H9 (cell line): ENCODE results near the gene SREBF2. TPM values are rescaled to one million over a fixed set of nuclear protein-coding genes. Genes with fewer than 3 reads are reported as not detected.
A peak's percentile ranks its signal among the peaks of the same experiment; 100 is the strongest.

Experiments
- DNase-seq: peaks from one replicate; pipeline ENCODE4 v3.0.0-alpha.2; 2017
- H2AFZ ChIP-seq: one replicate; pipeline ENCODE4 v1.6.1; 2013; ENCODE audit warnings: mild to moderate bottlenecking, low read length, control low read depth, moderate library complexity
- H2AK5ac ChIP-seq: 2 replicates; pipeline ENCODE4 v1.6.1; 2013; ENCODE audit warnings: low read length, control low read depth, mixed read lengths; ENCODE audit not compliant: insufficient read length
- H2BK120ac ChIP-seq: one replicate; pipeline ENCODE4 v1.6.1; 2013; ENCODE audit warnings: low read depth, mild to moderate bottlenecking, low read length, control low read depth, inconsistent platforms; ENCODE audit not compliant: poor library complexity, severe bottlenecking
- H2BK12ac ChIP-seq: 2 replicates; pipeline ENCODE4 v1.6.1; 2013; ENCODE audit warnings: low read length, control low read depth, mixed read lengths, low read depth; ENCODE audit not compliant: insufficient read length
- H2BK15ac ChIP-seq: 2 replicates; pipeline ENCODE4 v1.6.1; 2013; ENCODE audit warnings: low read depth, low read length, control low read depth
- H2BK20ac ChIP-seq: one replicate; pipeline ENCODE4 v1.6.1; 2013; ENCODE audit warnings: low read depth, mild to moderate bottlenecking, low read length, control low read depth, inconsistent platforms; ENCODE audit not compliant: poor library complexity, severe bottlenecking
- H2BK5ac ChIP-seq: 2 replicates; pipeline ENCODE4 v1.6.1; 2013; ENCODE audit warnings: low read length, control low read depth, mixed read lengths; ENCODE audit not compliant: insufficient read length
- H3K14ac ChIP-seq: 2 replicates; pipeline ENCODE4 v1.6.1; 2013; ENCODE audit warnings: low read length, control low read depth; ENCODE audit not compliant: insufficient read depth
- H3K18ac ChIP-seq: 2 replicates; pipeline ENCODE4 v1.6.1; 2013; ENCODE audit warnings: low read depth, mild to moderate bottlenecking, mixed read lengths, low read length, control low read depth; ENCODE audit not compliant: insufficient read length
- H3K23ac ChIP-seq: 2 replicates; pipeline ENCODE4 v1.6.1; 2013; ENCODE audit warnings: low read length, control low read depth, mixed read lengths, low read depth; ENCODE audit not compliant: insufficient read length
- H3K23me2 ChIP-seq: 2 replicates; pipeline ENCODE4 v1.6.1; 2013; ENCODE audit warnings: low read depth, mild to moderate bottlenecking, mixed read lengths, low read length, control low read depth; ENCODE audit not compliant: insufficient read length, poor library complexity, severe bottlenecking
- H3K27ac ChIP-seq: 2 replicates; pipeline ENCODE4 v1.5.1; 2013; ENCODE audit warnings: low read length, control low read depth, mixed read lengths, low read depth; ENCODE audit not compliant: insufficient read length
- H3K27me3 ChIP-seq: 2 replicates; pipeline ENCODE4 v1.6.1; 2013; ENCODE audit warnings: low read length, control low read depth, inconsistent platforms; ENCODE audit not compliant: insufficient read depth
- H3K4ac ChIP-seq: 2 replicates; pipeline ENCODE4 v1.6.1; 2013; ENCODE audit warnings: low read depth, mild to moderate bottlenecking, control low read depth, inconsistent platforms, low read length, moderate library complexity
- H3K4me1 ChIP-seq: 2 replicates; pipeline ENCODE4 v1.6.1; 2013; ENCODE audit warnings: low read length, control low read depth, inconsistent platforms; ENCODE audit not compliant: insufficient read depth
- H3K4me2 ChIP-seq: 2 replicates; pipeline ENCODE4 v1.6.1; 2013; ENCODE audit warnings: low read length, control low read depth, mixed read lengths; ENCODE audit not compliant: insufficient read length, insufficient read depth
- H3K56ac ChIP-seq: 2 replicates; pipeline ENCODE4 v1.6.1; 2013; ENCODE audit warnings: low read depth, mild to moderate bottlenecking, mixed read lengths, low read length, control low read depth; ENCODE audit not compliant: insufficient read length
- H3K79me1 ChIP-seq: 2 replicates; pipeline ENCODE4 v1.6.1; 2013; ENCODE audit warnings: low read depth, mild to moderate bottlenecking, moderate library complexity, low read length, control low read depth, inconsistent platforms; ENCODE audit not compliant: insufficient read depth, poor library complexity, severe bottlenecking
- H3K79me2 ChIP-seq: 2 replicates; pipeline ENCODE4 v1.6.1; 2013; ENCODE audit warnings: low read length, control low read depth, inconsistent platforms; ENCODE audit not compliant: insufficient read depth
- H3K9ac ChIP-seq: 2 replicates; pipeline ENCODE4 v1.6.1; 2013; ENCODE audit warnings: low read length, control low read depth, mixed read lengths; ENCODE audit not compliant: insufficient read length; ENCODE audit errors: extremely low read depth
- H3K9me3 ChIP-seq: one replicate; pipeline ENCODE4 v1.6.1; 2013; ENCODE audit warnings: low read depth, low read length, inconsistent platforms; ENCODE audit not compliant: control insufficient read depth
- H3T11ph ChIP-seq: one replicate; pipeline ENCODE4 v1.6.1; 2013; ENCODE audit warnings: mild to moderate bottlenecking, low read length, control low read depth, inconsistent platforms
- H4K20me1 ChIP-seq: one replicate; pipeline ENCODE4 v1.6.1; 2013; ENCODE audit not compliant: control insufficient read depth, insufficient read length, insufficient read depth
- H4K5ac ChIP-seq: 2 replicates; pipeline ENCODE4 v1.6.1; 2013; ENCODE audit warnings: low read depth, mild to moderate bottlenecking, mixed read lengths, low read length, control low read depth; ENCODE audit not compliant: insufficient read length
- H4K8ac ChIP-seq: replicated peaks from 2 replicates; pipeline ENCODE4 v1.6.1; 2013; ENCODE audit warnings: low read length, control low read depth, mixed read lengths, low read depth; ENCODE audit not compliant: insufficient read length
- H4K91ac ChIP-seq: 2 replicates; pipeline ENCODE4 v1.6.1; 2013; ENCODE audit warnings: low read depth, mild to moderate bottlenecking, moderate library complexity, mixed read lengths, low read length, control low read depth; ENCODE audit not compliant: insufficient read length
- H3K27ac Mint-ChIP-seq, 3 experiments: 2 replicates in 2 of 3; 3 replicates in 1 of 3; pipeline ENCODE4 v1.8.0; 2020 to 2021; ENCODE audit warnings: mixed read lengths in 3 of 3, mild to moderate bottlenecking in 1 of 3, moderate library complexity in 1 of 3
- H3K27me3 Mint-ChIP-seq: 2 replicates; pipeline ENCODE4 v1.8.0; 2021; ENCODE audit warnings: low read depth, mild to moderate bottlenecking, moderate library complexity, mixed read lengths
- H3K36me3 Mint-ChIP-seq, 3 experiments: 2 replicates in 2 of 3; 3 replicates in 1 of 3; pipeline ENCODE4 v1.8.0; 2020 to 2021; ENCODE audit warnings: low read depth in 3 of 3, mixed read lengths in 3 of 3; ENCODE audit not compliant: insufficient read depth in 1 of 3
- H3K4me1 Mint-ChIP-seq, 2 experiments: 2 replicates each; pipeline ENCODE4 v1.8.0; 2020; ENCODE audit warnings: mixed read lengths in 2 of 2
- H3K4me3 Mint-ChIP-seq, 2 experiments: 2 replicates in 1 of 2; 3 replicates in 1 of 2; pipeline ENCODE4 v1.8.0; 2020 to 2021; ENCODE audit warnings: mild to moderate bottlenecking in 2 of 2, mixed read lengths in 2 of 2, moderate library complexity in 1 of 2
- H3K9me3 Mint-ChIP-seq, 2 experiments: 2 replicates in 1 of 2; 3 replicates in 1 of 2; pipeline ENCODE4 v1.8.0; 2020; ENCODE audit warnings: mild to moderate bottlenecking in 2 of 2, mixed read lengths in 2 of 2, moderate library complexity in 1 of 2
- WGBS: extraction: QIAGEN DNeasy Blood & Tissue Kit; methylation state at CpG from one replicate; pipeline ENCODE4 v1.1.7; 2013; ENCODE audit warnings: missing lambda C conversion rate, low lambda C conversion rate, mixed read lengths; ENCODE audit not compliant: insufficient read length; ENCODE audit errors: extremely low coverage; 5-methylcytosine and 5-hydroxymethylcytosine counted together
- total RNA-seq: library from RNA; stranded (reverse); gene quantifications from 2 replicates; pipeline ENCODE4 v1.2.1, GENCODE V29; 2021
- TF ChIP-seq, protein P1 (sequence below): fragments of 200-600 bp; sonication (generic); conservative IDR thresholded peaks from 3 replicates; pipeline ENCODE4 v1.8.0; 2021; ENCODE audit warnings: antibody characterized with exemption, mild to moderate bottlenecking

SREBF2 gene
- total RNA-seq, 1 experiment from 2014 or later, result 146 TPM

DNA sequence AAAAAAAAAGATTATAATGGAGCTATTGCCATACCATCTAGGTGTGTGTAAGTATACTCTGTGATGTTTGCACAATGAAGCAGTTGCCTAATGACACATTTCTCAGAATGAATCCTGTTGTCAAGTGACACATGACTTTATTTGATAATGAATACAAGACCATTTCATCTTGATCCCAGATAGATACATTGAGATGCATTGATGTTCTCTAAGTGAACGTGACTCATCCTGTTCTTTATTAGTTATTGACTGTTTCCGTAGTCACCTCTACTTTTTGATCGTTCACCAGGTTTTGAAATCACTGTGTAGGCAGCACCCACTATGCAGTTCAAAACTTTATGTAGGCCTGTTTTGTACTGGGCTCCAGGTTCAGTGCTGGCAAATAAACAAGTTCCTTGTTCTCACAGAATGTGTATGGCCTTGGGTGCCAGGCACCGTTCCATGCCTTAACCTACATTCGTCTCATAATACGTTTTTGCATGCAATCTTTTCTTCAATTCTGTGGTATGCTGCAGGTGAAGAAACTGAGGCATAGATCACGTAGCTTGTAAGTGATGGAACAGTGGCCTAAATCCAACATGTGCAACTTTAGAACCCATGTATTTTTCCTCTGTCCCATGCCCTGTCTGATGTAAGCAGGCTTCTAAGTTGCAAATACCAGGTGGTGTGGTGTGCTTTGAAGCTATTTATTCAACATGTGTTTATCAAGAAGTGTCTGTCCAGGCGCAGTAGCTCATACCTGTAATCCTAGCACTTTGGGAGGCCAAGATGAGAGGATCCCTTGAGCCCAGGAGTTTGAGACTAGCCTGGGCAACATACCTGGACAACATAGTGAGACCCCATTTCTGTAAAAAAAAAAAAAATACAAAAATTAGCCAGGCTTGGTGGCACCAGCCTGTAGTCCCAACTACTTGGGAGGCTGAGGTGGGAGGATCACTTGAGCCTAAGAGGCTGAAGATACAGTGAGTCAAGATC is 10.4 kb downstream of the SREBF2 start:
- Histone ChIP-seq H2BK12ac (no peak overlapping the region), H3K4ac (no peak overlapping the region), H3K56ac (no peak overlapping the region), H2BK5ac (no peak overlapping the region), H4K91ac (no peak overlapping the region), H3K23me2 (no peaks in the 10 kb centered on the region), H3K27me3 (no peaks in the 10 kb centered on the region), H2BK15ac (no peak overlapping the region), H2BK120ac (no peak overlapping the region), H3K79me1 (peaks cover 9% of the 10 kb centered on the region), H3T11ph (no peak overlapping the region), H3K4me1 (peaks cover 29% of the 10 kb centered on the region), H3K27ac (no peak overlapping the region), H2BK20ac (no peak overlapping the region), H4K20me1 (no peaks in the 10 kb centered on the region), H2AFZ (no peak overlapping the region), H3K4me2 (no peak overlapping the region), H3K18ac (no peak overlapping the region), H3K9ac (no peak overlapping the region), H3K23ac (no peak overlapping the region), H4K5ac (no peak overlapping the region), H3K9me3 (no peaks in the 10 kb centered on the region), H4K8ac (no peak overlapping the region), H2AK5ac (no peak overlapping the region), H3K79me2 (peaks cover 77% of the 10 kb centered on the region), H3K14ac (no peak overlapping the region)
- WGBS, result no CpG with 5 or more reads among the region's 8 CpGs
- Mint-ChIP-seq H3K4me1 (peaks cover 51 to 59% of the 10 kb centered on the region in 2 experiments), H3K4me3 (no peak overlapping the region), H3K27me3 (no peaks in the 10 kb centered on the region), H3K36me3 (peaks cover 9 to 38% (median 28%) of the 10 kb centered on the region in 3 experiments; a peak in 6 of 7 replicates), H3K27ac (peak overlapping the region in 1 of 3 experiments; percentile 32; a peak in 1 of 7 replicates), H3K9me3 (no peaks in the 10 kb centered on the region)
- DNase-seq, result no peak
- TF ChIP-seq, protein P1, sequence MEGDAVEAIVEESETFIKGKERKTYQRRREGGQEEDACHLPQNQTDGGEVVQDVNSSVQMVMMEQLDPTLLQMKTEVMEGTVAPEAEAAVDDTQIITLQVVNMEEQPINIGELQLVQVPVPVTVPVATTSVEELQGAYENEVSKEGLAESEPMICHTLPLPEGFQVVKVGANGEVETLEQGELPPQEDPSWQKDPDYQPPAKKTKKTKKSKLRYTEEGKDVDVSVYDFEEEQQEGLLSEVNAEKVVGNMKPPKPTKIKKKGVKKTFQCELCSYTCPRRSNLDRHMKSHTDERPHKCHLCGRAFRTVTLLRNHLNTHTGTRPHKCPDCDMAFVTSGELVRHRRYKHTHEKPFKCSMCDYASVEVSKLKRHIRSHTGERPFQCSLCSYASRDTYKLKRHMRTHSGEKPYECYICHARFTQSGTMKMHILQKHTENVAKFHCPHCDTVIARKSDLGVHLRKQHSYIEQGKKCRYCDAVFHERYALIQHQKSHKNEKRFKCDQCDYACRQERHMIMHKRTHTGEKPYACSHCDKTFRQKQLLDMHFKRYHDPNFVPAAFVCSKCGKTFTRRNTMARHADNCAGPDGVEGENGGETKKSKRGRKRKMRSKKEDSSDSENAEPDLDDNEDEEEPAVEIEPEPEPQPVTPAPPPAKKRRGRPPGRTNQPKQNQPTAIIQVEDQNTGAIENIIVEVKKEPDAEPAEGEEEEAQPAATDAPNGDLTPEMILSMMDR, result no peak
